GM12878 (cell line): Measurements from ENCODE around the gene PARK7. TPM values are rescaled to one million over a fixed set of nuclear protein-coding genes. Genes with fewer than 3 reads are reported as not detected.

Source experiments
- ATAC-seq: fragments of 200-7000 bp; cut with Tn5 transposase; 3 replicates; pipeline ENCODE4 v1.9.1; 2020; ENCODE audit warnings: mild to moderate bottlenecking, moderate library complexity
- BruUV-seq: library from RNA; stranded (reverse); fragments of 400-500 nt; replicated peaks from 2 replicates; lab custom pipeline; 2021; lab: Mats Ljungman, UMichigan
- CTCF ChIA-PET: fragments of 300-600 bp; sonication (Branson Sonifier 250); formaldehyde crosslinking; extraction: SDS; loops from one replicate; lab custom pipeline; 2021; ENCODE audit warnings: inconsistent platforms; lab: Yijun Ruan, JAX
- POLR2A ChIA-PET: fragments of 350-600 bp; formaldehyde crosslinking; extraction: SDS; loops from one replicate; lab custom pipeline; 2021; ENCODE audit warnings: inconsistent platforms; lab: Charles Lee
- RAD21 ChIA-PET: fragments of 300-600 bp; sonication (Branson Sonifier 250); formaldehyde crosslinking; loops from one replicate; lab custom pipeline; 2023; ENCODE audit warnings: antibody characterized with exemption; ENCODE audit not compliant: unreplicated experiment; lab: Charles Lee
- SMC1A ChIA-PET: fragments of 300-600 bp; sonication (Branson Sonifier 250); formaldehyde crosslinking; loops from one replicate; lab custom pipeline; 2023; ENCODE audit not compliant: unreplicated experiment, uncharacterized antibody; lab: Charles Lee
- DNase-seq: peaks from one replicate; pipeline ENCODE4 v3.0.0-alpha.2; 2011; ENCODE audit warnings: low read depth, low spot score
- FAIRE-seq: peaks from 3 replicates; lab custom pipeline; 2011; peaks lifted over from hg19 to GRCh38; lab: Jason Lieb, UNC
- H2AFZ ChIP-seq: 2 replicates; pipeline ENCODE4 v1.6.0; 2011; ENCODE audit warnings: low read depth, low read length, control low read depth; ENCODE audit not compliant: control insufficient read depth
- H3K27ac ChIP-seq: 2 replicates; pipeline ENCODE4 v1.5.1; 2011; ENCODE audit warnings: control low read depth; ENCODE audit not compliant: control insufficient read depth, insufficient read depth
- H3K27me3 ChIP-seq, 2 experiments: replicated peaks in 1 of 2; 2 replicates each; pipeline versions ENCODE4 v1.6.0 to v1.6.1; 2011; ENCODE audit warnings: low read length in 1 of 2; ENCODE audit not compliant: control insufficient read depth in 2 of 2, insufficient read depth in 2 of 2
- H3K36me3 ChIP-seq, 2 experiments: 2 replicates each; pipeline ENCODE4 v1.5.1; 2011; ENCODE audit warnings: low read length in 1 of 2; ENCODE audit not compliant: control insufficient read depth in 2 of 2, insufficient read depth in 2 of 2
- H3K4me1 ChIP-seq: 2 replicates; pipeline ENCODE4 v1.6.1; 2011; ENCODE audit warnings: mild to moderate bottlenecking, low read length, moderate library complexity, mixed read lengths; ENCODE audit not compliant: control insufficient read depth, insufficient read depth
- H3K4me2 ChIP-seq: 2 replicates; pipeline ENCODE4 v1.6.0; 2011; ENCODE audit warnings: control low read depth; ENCODE audit not compliant: control insufficient read depth, insufficient read depth
- H3K4me3 ChIP-seq: fragments of 200-600 bp; sonication (generic); 2 replicates; pipeline ENCODE4 v1.5.1; 2016
- H3K79me2 ChIP-seq: 2 replicates; pipeline ENCODE4 v1.6.0; 2011; ENCODE audit warnings: low read length; ENCODE audit not compliant: control insufficient read depth, insufficient read depth
- H3K9ac ChIP-seq: 2 replicates; pipeline ENCODE4 v1.8.0; 2011; ENCODE audit warnings: low read length, control low read depth, mixed read lengths; ENCODE audit not compliant: control insufficient read depth, insufficient read depth
- H3K9me3 ChIP-seq: replicated peaks from 3 replicates; pipeline ENCODE4 v1.5.1; 2011; ENCODE audit warnings: mild to moderate bottlenecking, low read length; ENCODE audit not compliant: control insufficient read depth, insufficient read depth
- H4K20me1 ChIP-seq: 2 replicates; pipeline ENCODE4 v1.6.0; 2011; ENCODE audit not compliant: control insufficient read depth, insufficient read depth
- BACH1 ChIP-seq: fragments of 450-650 bp; IDR thresholded peaks from 2 replicates; pipeline ENCODE4 v1.6.1; 2017; ENCODE audit warnings: mild to moderate bottlenecking, borderline replicate concordance
- MYC ChIP-seq: IDR thresholded peaks from 2 replicates; pipeline ENCODE4 v1.6.1; 2011; ENCODE audit warnings: mild to moderate bottlenecking, low read length, moderate library complexity, inconsistent platforms; ENCODE audit not compliant: insufficient read depth, insufficient replicate concordance, insufficient read length, severe bottlenecking
- NR2C1 ChIP-seq: fragments of 450-650 bp; IDR thresholded peaks from 2 replicates; pipeline ENCODE4 v1.6.1; 2017; ENCODE audit warnings: antibody characterized with exemption, mild to moderate bottlenecking, moderate library complexity
- TCF3 ChIP-seq: IDR thresholded peaks from 2 replicates; pipeline ENCODE4 v1.6.1; 2012; ENCODE audit warnings: low read depth, mild to moderate bottlenecking, low read length, borderline replicate concordance; ENCODE audit not compliant: insufficient read depth
- ZBTB33 ChIP-seq: fragments of 450-650 bp; IDR thresholded peaks from 2 replicates; pipeline ENCODE4 v1.6.1; 2017; ENCODE audit warnings: mild to moderate bottlenecking
- WGBS: methylation state at CpG from one replicate; pipeline ENCODE4 v1.1.6; 2016; ENCODE audit warnings: low lambda C conversion rate; ENCODE audit not compliant: insufficient replicate concordance, insufficient coverage; ENCODE audit errors: missing lambda C conversion rate; 5-methylcytosine and 5-hydroxymethylcytosine counted together
- in situ Hi-C: fragments of 300-500 bp; cut with MboI; formaldehyde crosslinking; loops from 9 replicates; pipeline ENCODE4 v1.14.3; 2018; ENCODE audit warnings: mixed read lengths
- intact Hi-C: fragments of 100-400 bp; cut with micrococcal nuclease; formaldehyde crosslinking; loops from one replicate; pipeline ENCODE4 v1.14.2; 2022; ENCODE audit not compliant: unreplicated experiment
- polyA plus RNA-seq, 11 experiments: library from polyadenylated mRNA; depleted of rRNA in 4 of 11; unstranded in 6 of 11; stranded (reverse) in 5 of 11; fragments of >200 nt; fragmentation: Nextera tagmentation in 4 of 11; fragmentation: Illumina TruSeq in 1 of 11; extraction: Ambion mirVana in 4 of 11; extraction: Trizol in 1 of 11; gene quantifications; 1 replicate in 1 of 11; 2 replicates in 10 of 11; pipeline versions ENCODE4 v1.2.1 to v1.2.3, GENCODE V29; 2011 to 2016; ENCODE audit warnings: inconsistent platforms in 2 of 11, missing spikeins in 2 of 11, low read depth in 1 of 11
- total RNA-seq, 4 experiments: library from RNA; depleted of rRNA in 3 of 4; stranded (reverse); fragments of >200 nt in 3 of 4; fragmentation: Illumina TruSeq in 1 of 4; extraction: Trizol in 1 of 4; gene quantifications; 2 replicates each; pipeline versions ENCODE4 v1.2.1 to v1.2.3, GENCODE V29; 2013 to 2021

PARK7 gene
- total and polyA plus RNA-seq, 10 of the 15 experiments (the other 5 are each of a cell fraction or from before 2014, with no cell fraction given), result 267 to 1,056 (median 495) TPM

- Histone ChIP-seq H3K9ac (no peak overlapping the region), H3K4me3 (no peak overlapping the region), H3K27ac (no peak overlapping the region), H3K79me2 (peaks cover 19% of the 10 kb centered on the region), H2AFZ (no peak overlapping the region), H3K9me3 (no peaks in the 10 kb centered on the region), H3K36me3 (peaks cover 17 to 34% of the 10 kb centered on the region in 2 experiments), H4K20me1 (no peaks in the 10 kb centered on the region; the same call in 1 of the 2 replicates), H3K27me3 (no peaks in the 10 kb centered on the region), H3K4me2 (no peak overlapping the region), H3K4me1 (peaks cover 4% of the 10 kb centered on the region)
- FAIRE-seq (no peak), DNase-seq (no peak), ATAC-seq (no peak)
- in situ Hi-C loops, result no loop called here
- TF ChIP-seq ZBTB33 (no peak), MYC (no peak), BACH1 (no peak), NR2C1 (no peak), TCF3 (no peak)
- intact Hi-C loops, result no loop called here
- POLR2A ChIA-PET, result no interaction called here
- no TSS peak for BruUV-seq
- CTCF ChIA-PET, result interaction anchor here (1.2 to 1.5 kb wide), 2 partner anchors 11 to 45 kb away, joined by 4 to 5 read pairs; no protein-coding TSS in a partner anchor
- RAD21 ChIA-PET, result no interaction called here
- WGBS, result 48% methylated on average over 2 of the region's 2 CpGs
- SMC1A ChIA-PET, result interaction anchor here (0.6 kb wide), 1 partner anchor 1313 kb away, joined by 3 read pairs; no protein-coding TSS in a partner anchor
Observed at GRCh38 chr1:7970246-7970645, 8.7 kb downstream of the PARK7 start.
